ENCODE results near the gene SUCLA2. TPM values are rescaled to one million over a fixed set of nuclear protein-coding genes. Genes with fewer than 3 reads are reported as not detected.

Gene SUCLA2
- total and polyA plus RNA-seq, 9 of the 15 experiments (the other 6 are each of a cell fraction or from before 2014, with no cell fraction given), result 23.3 to 52.9 (median 35.8) TPM

DNA sequence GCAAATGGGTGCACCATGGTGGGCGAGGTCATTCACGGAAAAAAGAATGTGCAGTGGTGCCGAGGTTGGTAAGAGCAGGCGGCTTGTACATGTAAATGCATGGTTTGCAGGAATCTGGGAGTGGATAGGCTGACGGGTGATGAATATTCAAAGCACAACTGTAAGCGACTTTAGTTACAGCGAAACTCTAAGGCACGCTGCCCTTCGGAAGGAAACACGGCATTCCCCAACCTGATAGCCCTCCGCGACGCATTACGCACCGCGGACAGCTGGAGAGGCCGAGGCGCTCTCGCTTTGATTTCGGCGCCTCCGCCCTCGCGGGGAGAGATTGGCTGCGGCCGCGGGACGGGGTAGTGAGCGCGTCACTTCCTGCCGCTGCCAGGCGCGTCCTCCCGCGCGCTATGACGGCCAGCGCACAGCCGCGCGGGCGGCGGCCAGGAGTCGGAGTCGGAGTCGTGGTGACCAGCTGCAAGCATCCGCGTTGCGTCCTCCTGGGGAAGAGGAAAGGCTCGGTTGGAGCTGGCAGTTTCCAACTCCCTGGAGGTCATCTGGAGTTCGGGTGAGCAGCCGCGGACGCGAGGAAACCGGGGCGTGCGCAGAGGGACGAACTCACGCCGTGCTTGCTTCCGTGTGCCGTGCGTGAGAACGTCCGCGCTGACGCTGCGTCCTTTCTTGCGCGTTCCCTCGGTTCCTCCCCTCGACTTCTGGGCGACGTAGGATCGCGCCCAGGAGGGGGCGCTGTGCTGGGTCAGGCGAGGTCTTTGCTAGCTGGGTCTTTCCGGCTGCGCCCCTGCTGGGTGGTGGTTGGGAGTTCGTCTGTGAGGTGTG lies 36.5 kb upstream of the SUCLA2 start, which contains the start of gene NUDT15 (continued):
- TF ChIP-seq, protein P1, sequence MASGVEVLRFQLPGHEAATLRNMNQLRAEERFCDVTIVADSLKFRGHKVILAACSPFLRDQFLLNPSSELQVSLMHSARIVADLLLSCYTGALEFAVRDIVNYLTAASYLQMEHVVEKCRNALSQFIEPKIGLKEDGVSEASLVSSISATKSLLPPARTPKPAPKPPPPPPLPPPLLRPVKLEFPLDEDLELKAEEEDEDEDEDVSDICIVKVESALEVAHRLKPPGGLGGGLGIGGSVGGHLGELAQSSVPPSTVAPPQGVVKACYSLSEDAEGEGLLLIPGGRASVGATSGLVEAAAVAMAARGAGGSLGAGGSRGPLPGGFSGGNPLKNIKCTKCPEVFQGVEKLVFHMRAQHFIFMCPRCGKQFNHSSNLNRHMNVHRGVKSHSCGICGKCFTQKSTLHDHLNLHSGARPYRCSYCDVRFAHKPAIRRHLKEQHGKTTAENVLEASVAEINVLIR (CRISPR knock-in tag; IDR thresholded peaks at IDR 0.05), result peak; percentile 76
- TF ChIP-seq ZNF143 (CRISPR knock-in tag; IDR thresholded peaks at IDR 0.05) (no peak), ZNF232 (CRISPR knock-in tag; IDR thresholded peaks at IDR 0.05) (no peak), ZFPM2 (CRISPR knock-in tag; IDR thresholded peaks at IDR 0.05) (no peak), ZNF121 (CRISPR knock-in tag; conservative IDR thresholded peaks at IDR 0.05) (no peak), ZFX (CRISPR knock-in tag; IDR thresholded peaks at IDR 0.05) (peak; percentile 53), ETV6 (IDR thresholded peaks at IDR 0.05; ENCODE audit: borderline replicate concordance in 1 of 2, low read depth in 2 of 2, low read length in 1 of 2) (no peak), ETV6 (CRISPR knock-in tag; IDR thresholded peaks at IDR 0.05; ENCODE audit: borderline replicate concordance) (no peak), FOXM1 (IDR thresholded peaks at IDR 0.05; ENCODE audit: low read depth) (no peak), FOXM1 (CRISPR knock-in tag; IDR thresholded peaks at IDR 0.05; ENCODE audit: low read depth) (0 out of 2 replicates have a peak, but pooled peaks have one; percentile 29), ZNF175 (CRISPR knock-in tag; IDR thresholded peaks at IDR 0.05; ENCODE audit: low read depth) (no peak), ETS2 (tag; IDR thresholded peaks at IDR 0.05; ENCODE audit: borderline replicate concordance, poor library complexity, severe bottlenecking) (no peak), BMI1 (IDR thresholded peaks at IDR 0.05; ENCODE audit: low read length) (no peak), NELFE (IDR thresholded peaks at IDR 0.05; ENCODE audit: insufficient read depth, insufficient read length) (no peak), PRPF4 (IDR thresholded peaks at IDR 0.05; ENCODE audit: insufficient read depth, low read depth, low read length, poor library complexity, severe bottlenecking) (no peak), RHOXF2B (CRISPR knock-in tag; conservative IDR thresholded peaks at IDR 0.05) (no peak), EWSR1 (IDR thresholded peaks at IDR 0.05; ENCODE audit: borderline replicate concordance, low read depth, partially characterized antibody) (no peak), RB1 (IDR thresholded peaks at IDR 0.05; ENCODE audit: low read depth) (peak; percentile 73), ZKSCAN8 (CRISPR knock-in tag; IDR thresholded peaks at IDR 0.05) (no peak)
- TF ChIP-seq, protein P2, sequence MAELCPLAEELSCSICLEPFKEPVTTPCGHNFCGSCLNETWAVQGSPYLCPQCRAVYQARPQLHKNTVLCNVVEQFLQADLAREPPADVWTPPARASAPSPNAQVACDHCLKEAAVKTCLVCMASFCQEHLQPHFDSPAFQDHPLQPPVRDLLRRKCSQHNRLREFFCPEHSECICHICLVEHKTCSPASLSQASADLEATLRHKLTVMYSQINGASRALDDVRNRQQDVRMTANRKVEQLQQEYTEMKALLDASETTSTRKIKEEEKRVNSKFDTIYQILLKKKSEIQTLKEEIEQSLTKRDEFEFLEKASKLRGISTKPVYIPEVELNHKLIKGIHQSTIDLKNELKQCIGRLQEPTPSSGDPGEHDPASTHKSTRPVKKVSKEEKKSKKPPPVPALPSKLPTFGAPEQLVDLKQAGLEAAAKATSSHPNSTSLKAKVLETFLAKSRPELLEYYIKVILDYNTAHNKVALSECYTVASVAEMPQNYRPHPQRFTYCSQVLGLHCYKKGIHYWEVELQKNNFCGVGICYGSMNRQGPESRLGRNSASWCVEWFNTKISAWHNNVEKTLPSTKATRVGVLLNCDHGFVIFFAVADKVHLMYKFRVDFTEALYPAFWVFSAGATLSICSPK (IDR thresholded peaks at IDR 0.05; ENCODE audit: borderline replicate concordance), result no peak
- TF ChIP-seq, protein P3, sequence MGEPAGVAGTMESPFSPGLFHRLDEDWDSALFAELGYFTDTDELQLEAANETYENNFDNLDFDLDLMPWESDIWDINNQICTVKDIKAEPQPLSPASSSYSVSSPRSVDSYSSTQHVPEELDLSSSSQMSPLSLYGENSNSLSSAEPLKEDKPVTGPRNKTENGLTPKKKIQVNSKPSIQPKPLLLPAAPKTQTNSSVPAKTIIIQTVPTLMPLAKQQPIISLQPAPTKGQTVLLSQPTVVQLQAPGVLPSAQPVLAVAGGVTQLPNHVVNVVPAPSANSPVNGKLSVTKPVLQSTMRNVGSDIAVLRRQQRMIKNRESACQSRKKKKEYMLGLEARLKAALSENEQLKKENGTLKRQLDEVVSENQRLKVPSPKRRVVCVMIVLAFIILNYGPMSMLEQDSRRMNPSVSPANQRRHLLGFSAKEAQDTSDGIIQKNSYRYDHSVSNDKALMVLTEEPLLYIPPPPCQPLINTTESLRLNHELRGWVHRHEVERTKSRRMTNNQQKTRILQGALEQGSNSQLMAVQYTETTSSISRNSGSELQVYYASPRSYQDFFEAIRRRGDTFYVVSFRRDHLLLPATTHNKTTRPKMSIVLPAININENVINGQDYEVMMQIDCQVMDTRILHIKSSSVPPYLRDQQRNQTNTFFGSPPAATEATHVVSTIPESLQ (CRISPR knock-in tag; IDR thresholded peaks at IDR 0.05), result no peak
- TF ChIP-seq, protein P4, sequence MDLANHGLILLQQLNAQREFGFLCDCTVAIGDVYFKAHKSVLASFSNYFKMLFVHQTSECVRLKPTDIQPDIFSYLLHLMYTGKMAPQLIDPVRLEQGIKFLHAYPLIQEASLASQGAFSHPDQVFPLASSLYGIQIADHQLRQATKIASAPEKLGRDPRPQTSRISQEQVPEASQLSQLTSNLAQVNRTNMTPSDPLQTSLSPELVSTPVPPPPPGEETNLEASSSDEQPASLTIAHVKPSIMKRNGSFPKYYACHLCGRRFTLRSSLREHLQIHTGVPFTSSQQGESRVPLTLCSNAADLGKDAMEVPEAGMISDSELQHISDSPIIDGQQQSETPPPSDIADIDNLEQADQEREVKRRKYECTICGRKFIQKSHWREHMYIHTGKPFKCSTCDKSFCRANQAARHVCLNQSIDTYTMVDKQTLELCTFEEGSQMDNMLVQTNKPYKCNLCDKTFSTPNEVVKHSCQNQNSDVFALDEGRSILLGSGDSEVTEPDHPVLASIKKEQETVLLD (IDR thresholded peaks at IDR 0.05), result peak; percentile 98

Data from K562 (cell line).